Naive thymus-derived CD4-positive, alpha-beta T cell (primary cell): Measurements from ENCODE around the gene FAM13A. TPM values are rescaled to one million over a fixed set of nuclear protein-coding genes. Genes with fewer than 3 reads are reported as not detected.

ENCODE experiments used
- ATAC-seq: fragments of 150-1000 bp; cut with Tn5 transposase; 2 replicates; pipeline ENCODE4 v1.10.0; 2021; ENCODE audit warnings: mild to moderate bottlenecking, moderate library complexity
- CTCF ChIA-PET: fragments of 350-600 bp; sonication (Branson Sonifier 250); formaldehyde crosslinking; loops from one replicate; lab custom pipeline; 2021; ENCODE audit warnings: antibody characterized with exemption; lab: Charles Lee
- POLR2A ChIA-PET: fragments of 350-600 bp; sonication (Branson Sonifier 250); formaldehyde crosslinking; loops from one replicate; lab custom pipeline; 2021; ENCODE audit warnings: antibody characterized with exemption, inconsistent platforms; lab: Charles Lee
- DNase-seq, 9 donors: peaks; one replicate each; pipeline versions ENCODE4 v3.0.0 to v3.0.0-alpha.2; 2020 to 2022; ENCODE audit warnings: mixed read lengths in 1 of 9
- H3K27ac ChIP-seq: one replicate; pipeline ENCODE4 v1.7.0; 2013; ENCODE audit warnings: mild to moderate bottlenecking, low read depth, low read length, moderate library complexity
- H3K27me3 ChIP-seq, 2 donors: one replicate each; pipeline ENCODE4 v1.7.0; 2013; ENCODE audit warnings: low read length in 2 of 2, mild to moderate bottlenecking in 2 of 2, moderate library complexity in 2 of 2; ENCODE audit not compliant: control insufficient read depth in 2 of 2, insufficient read depth in 2 of 2
- H3K36me3 ChIP-seq, 3 experiments: 1 replicate in 2 of 3; 2 replicates in 1 of 3; pipeline ENCODE4 v1.7.0; 2013; ENCODE audit warnings: low read length in 3 of 3, mild to moderate bottlenecking in 3 of 3, moderate library complexity in 1 of 3; ENCODE audit not compliant: insufficient read depth in 3 of 3, control insufficient read depth in 2 of 3
- H3K4me1 ChIP-seq, 2 donors: one replicate each; pipeline ENCODE4 v1.7.0; 2013; ENCODE audit warnings: low read length in 2 of 2, mild to moderate bottlenecking in 2 of 2, moderate library complexity in 1 of 2; ENCODE audit not compliant: control insufficient read depth in 2 of 2, insufficient read depth in 2 of 2
- H3K4me3 ChIP-seq: 2 replicates; pipeline ENCODE4 v1.7.0; 2013; ENCODE audit warnings: mild to moderate bottlenecking, low read length
- H3K9me3 ChIP-seq, 3 experiments: 1 replicate in 2 of 3; 2 replicates in 1 of 3; pipeline ENCODE4 v1.7.0; 2013; ENCODE audit warnings: low read length in 3 of 3; ENCODE audit not compliant: control insufficient read depth in 2 of 3
- H3K27ac Mint-ChIP-seq, 9 donors: one replicate each; pipeline ENCODE4 v1.8.0; 2020 to 2022; ENCODE audit warnings: mixed read lengths in 9 of 9, mild to moderate bottlenecking in 8 of 9, moderate library complexity in 5 of 9, inconsistent platforms in 2 of 9
- H3K27me3 Mint-ChIP-seq, 5 donors: one replicate each; pipeline ENCODE4 v1.8.0; 2021 to 2022; ENCODE audit warnings: mixed read lengths in 5 of 5, mild to moderate bottlenecking in 1 of 5
- H3K36me3 Mint-ChIP-seq, 5 donors: one replicate each; pipeline ENCODE4 v1.8.0; 2020 to 2022; ENCODE audit warnings: mixed read lengths in 5 of 5, mild to moderate bottlenecking in 3 of 5, inconsistent platforms in 1 of 5
- H3K4me1 Mint-ChIP-seq, 7 donors: one replicate each; pipeline ENCODE4 v1.8.0; 2020 to 2022; ENCODE audit warnings: mixed read lengths in 7 of 7, mild to moderate bottlenecking in 3 of 7, inconsistent platforms in 1 of 7
- H3K4me3 Mint-ChIP-seq, 10 donors: one replicate each; pipeline ENCODE4 v1.8.0; 2020 to 2022; ENCODE audit warnings: mild to moderate bottlenecking in 10 of 10, mixed read lengths in 10 of 10, moderate library complexity in 6 of 10, inconsistent platforms in 2 of 10
- H3K9me3 Mint-ChIP-seq, 11 donors: one replicate each; pipeline ENCODE4 v1.8.0; 2020 to 2022; ENCODE audit warnings: mixed read lengths in 11 of 11, mild to moderate bottlenecking in 4 of 11, inconsistent platforms in 1 of 11, moderate library complexity in 1 of 11
- intact Hi-C, 2 donors: fragments of 100-400 bp; cut with micrococcal nuclease; formaldehyde crosslinking; loops; one replicate each; pipeline ENCODE4 v1.15.1; 2023
- polyA plus RNA-seq, 2 donors: library from polyadenylated mRNA; unstranded; fragments of 300-500 nt; fragmentation: Illumina TruSeq; gene quantifications; one replicate each; pipeline ENCODE4 v1.2.3, GENCODE V29; 2021
- total RNA-seq, 6 experiments: library from RNA in 5 of 6; stranded (reverse) in 5 of 6; gene quantifications; 1 replicate in 5 of 6; 2 replicates in 1 of 6; pipeline ENCODE4 v1.2.3 and lab custom pipeline; 2021 to 2026

FAM13A gene
- total and polyA plus RNA-seq, 7 experiments from 2014 or later: 4.5 to 60.4 (median 10.2) TPM

GRCh38 chr4:89078300-89078699, 21.3 kb upstream of the FAM13A start:
- Mint-ChIP-seq H3K9me3 (peaks cover 9 to 36% (median 20%) of the 10 kb centered on the region in 11 donors), H3K27ac (no peak overlapping the region), H3K27me3 (peaks cover 0 to 10% (median 0%) of the 10 kb centered on the region in 5 donors), H3K4me1 (peaks cover 0 to 4% (median 0%) of the 10 kb centered on the region in 7 donors), H3K36me3 (peaks cover 0 to 22% (median 6%) of the 10 kb centered on the region in 5 donors), H3K4me3 (no peak overlapping the region)
- POLR2A ChIA-PET: no interaction called here
- ATAC-seq: no peak
- Histone ChIP-seq H3K27me3 (no peaks in the 10 kb centered on the region), H3K27ac (no peak overlapping the region), H3K9me3 (peaks cover 0 to 5% (median 0%) of the 10 kb centered on the region in 3 experiments), H3K4me1 (no peaks in the 10 kb centered on the region), H3K36me3 (no peaks in the 10 kb centered on the region), H3K4me3 (no peak overlapping the region)
- DNase-seq: no peak
- CTCF ChIA-PET: no interaction called here
- intact Hi-C loops: no loop called here

- intact Hi-C loops: no loop called here
- Mint-ChIP-seq H3K36me3 (peaks cover 0 to 22% (median 6%) of the 10 kb centered on the region in 5 donors), H3K4me3 (no peak overlapping the region), H3K27me3 (peaks cover 0 to 10% (median 0%) of the 10 kb centered on the region in 5 donors), H3K9me3 (peaks cover 9 to 36% (median 20%) of the 10 kb centered on the region in 11 donors), H3K27ac (no peak overlapping the region), H3K4me1 (peaks cover 0 to 4% (median 0%) of the 10 kb centered on the region in 7 donors)
- no peaks in the 10 kb centered on the region for H3K36me3 ChIP-seq
- H3K27me3 ChIP-seq: no peaks in the 10 kb centered on the region
- H3K9me3 ChIP-seq: peaks cover 0 to 5% (median 0%) of the 10 kb centered on the region in 3 experiments
- ChIA-PET CTCF (no interaction called here), POLR2A (no interaction called here)
- no peak for DNase-seq
- no peaks in the 10 kb centered on the region for H3K4me1 ChIP-seq
- H3K27ac ChIP-seq: no peak overlapping the region
- H3K4me3 ChIP-seq: no peak overlapping the region
- no peak for ATAC-seq
Observed at GRCh38 chr4:89077761-89078160, 20.8 kb upstream of the FAM13A start.

GRCh38 chr4:89072921-89073320, 15.9 kb upstream of the FAM13A start:
- H3K27ac Mint-ChIP-seq: no peak overlapping the region
- no peaks in the 10 kb centered on the region for H3K9me3 ChIP-seq
- peaks cover 0 to 4% (median 2%) of the 10 kb centered on the region in 7 donors for H3K4me1 Mint-ChIP-seq
- H3K27me3 Mint-ChIP-seq: peaks cover 0 to 15% (median 0%) of the 10 kb centered on the region in 5 donors
- intact Hi-C loops: no loop called here
- no peaks in the 10 kb centered on the region for H3K27me3 ChIP-seq
- peaks cover 5 to 18% (median 10%) of the 10 kb centered on the region in 11 donors for H3K9me3 Mint-ChIP-seq
- H3K36me3 ChIP-seq: no peaks in the 10 kb centered on the region
- no peak for DNase-seq
- no peak for ATAC-seq
- H3K4me1 ChIP-seq: peaks cover 0 to 3% of the 10 kb centered on the region in 2 donors
- no peak overlapping the region for H3K27ac ChIP-seq
- POLR2A ChIA-PET: no interaction called here
- no peak overlapping the region for H3K4me3 Mint-ChIP-seq
- H3K36me3 Mint-ChIP-seq: peaks cover 0 to 15% (median 1%) of the 10 kb centered on the region in 5 donors
- CTCF ChIA-PET: interaction anchor here (0.6 kb wide), 1 partner anchor 1040 kb away, joined by 3 read pairs; no protein-coding TSS in a partner anchor
- H3K4me3 ChIP-seq: no peak overlapping the region

GRCh38 chr4:89071311-89071710, 14.3 kb upstream of the FAM13A start:
- POLR2A ChIA-PET: interaction anchor here (0.6 kb wide), 1 partner anchor 9 kb away, joined by 8 read pairs; no protein-coding TSS in a partner anchor
- DNase-seq (no peak), ATAC-seq (no peak)
- no peaks in the 10 kb centered on the region for H3K27me3 ChIP-seq
- no peaks in the 10 kb centered on the region for H3K9me3 ChIP-seq
- H3K4me1 Mint-ChIP-seq: peaks cover 0 to 4% (median 2%) of the 10 kb centered on the region in 7 donors
- peaks cover 0 to 2% (median 0%) of the 10 kb centered on the region in 11 donors for H3K9me3 Mint-ChIP-seq
- no peak overlapping the region for H3K4me3 ChIP-seq
- no peaks in the 10 kb centered on the region for H3K36me3 ChIP-seq
- H3K27ac Mint-ChIP-seq: no peak overlapping the region
- intact Hi-C loops: no loop called here
- no peak overlapping the region for H3K27ac ChIP-seq
- H3K27me3 Mint-ChIP-seq: peaks cover 0 to 14% (median 0%) of the 10 kb centered on the region in 5 donors
- H3K4me1 ChIP-seq: peaks cover 0 to 3% of the 10 kb centered on the region in 2 donors
- CTCF ChIA-PET: interaction anchor here (0.6 kb wide), 1 partner anchor 1774 kb away, joined by 3 read pairs; no protein-coding TSS in a partner anchor
- H3K4me3 Mint-ChIP-seq: no peak overlapping the region
- peaks cover 0 to 1% (median 0%) of the 10 kb centered on the region in 5 donors for H3K36me3 Mint-ChIP-seq

- intact Hi-C loops: no loop called here
- Mint-ChIP-seq H3K36me3 (no peaks in the 10 kb centered on the region), H3K4me3 (no peak overlapping the region), H3K4me1 (peaks cover 0 to 4% (median 2%) of the 10 kb centered on the region in 7 donors), H3K9me3 (peaks cover 0 to 2% (median 0%) of the 10 kb centered on the region in 11 donors), H3K27me3 (peaks cover 0 to 14% (median 0%) of the 10 kb centered on the region in 5 donors), H3K27ac (no peak overlapping the region)
- no peaks in the 10 kb centered on the region for H3K36me3 ChIP-seq
- H3K27me3 ChIP-seq: peaks cover 0 to 3% of the 10 kb centered on the region in 2 donors
- DNase-seq: no peak
- no peak overlapping the region for H3K4me3 ChIP-seq
- no peak overlapping the region for H3K27ac ChIP-seq
- ChIA-PET CTCF (no interaction called here), POLR2A (no interaction called here)
- no peaks in the 10 kb centered on the region for H3K9me3 ChIP-seq
- ATAC-seq: no peak
- H3K4me1 ChIP-seq: peaks cover 0 to 3% of the 10 kb centered on the region in 2 donors
Observed at GRCh38 chr4:89070041-89070440, 13.1 kb upstream of the FAM13A start.

- ChIA-PET POLR2A (no interaction called here), CTCF (no interaction called here)
- DNase-seq (no peak), ATAC-seq (no peak)
- H3K4me3 ChIP-seq: no peak overlapping the region
- peaks cover 0 to 4% (median 2%) of the 10 kb centered on the region in 7 donors for H3K4me1 Mint-ChIP-seq
- H3K27me3 ChIP-seq: peaks cover 0 to 3% of the 10 kb centered on the region in 2 donors
- H3K9me3 Mint-ChIP-seq: peaks cover 0 to 6% (median 0%) of the 10 kb centered on the region in 11 donors
- no peak overlapping the region for H3K4me3 Mint-ChIP-seq
- H3K9me3 ChIP-seq: no peaks in the 10 kb centered on the region
- H3K4me1 ChIP-seq: peaks cover 0 to 3% of the 10 kb centered on the region in 2 donors
- peaks cover 0 to 18% (median 0%) of the 10 kb centered on the region in 5 donors for H3K27me3 Mint-ChIP-seq
- H3K36me3 Mint-ChIP-seq: no peaks in the 10 kb centered on the region
- H3K27ac ChIP-seq: no peak overlapping the region
- H3K27ac Mint-ChIP-seq: peak overlapping the region in 1 of 9 donors; percentile 33
- no peaks in the 10 kb centered on the region for H3K36me3 ChIP-seq
- intact Hi-C loops: no loop called here
Observed at GRCh38 chr4:89069481-89069880, 12.5 kb upstream of the FAM13A start.
